HG03342 (cell line): Measurements from ENCODE around the gene WDR64.
A peak's percentile ranks its signal among the peaks of the same experiment; 100 is the strongest.

Experiments used
- ATAC-seq: cut with Tn5 transposase; IDR thresholded peaks from one replicate; pipeline ENCODE4 v1.9.1; 2021; ENCODE audit warnings: mild to moderate bottlenecking, moderate library complexity; ENCODE audit not compliant: unreplicated experiment

WDR64 gene

GRCh38 chr1:241652012-241652411, at the start of gene WDR64:
TSS of gene WDR64 (plus strand) at chr1:241652281. CDS start at chr1:241652485, 204 bp downstream.
- ATAC-seq = no peak

- no peak for ATAC-seq
These were observed 48.3 kb upstream of the WDR64 start for GRCh38 chr1:241603731-241604245.

- no peak for ATAC-seq
These were observed 46.8 kb upstream of the WDR64 start for GRCh38 chr1:241605146-241605805.

- ATAC-seq = no peak
These were observed 45.5 kb upstream of the WDR64 start for GRCh38 chr1:241606544-241606943.

GRCh38 chr1:241607497-241607896, 44.6 kb upstream of the WDR64 start:
- no peak for ATAC-seq

GRCh38 chr1:241608379-241609033, 43.6 kb upstream of the WDR64 start:
- no peak for ATAC-seq

- ATAC-seq = no peak
These were observed 41.8 kb upstream of the WDR64 start for GRCh38 chr1:241610056-241610815.

- ATAC-seq = peak; percentile 91
These were observed 41.0 kb upstream of the WDR64 start for GRCh38 chr1:241611063-241611462.

GRCh38 chr1:241611736-241612135, 40.3 kb upstream of the WDR64 start:
- ATAC-seq = no peak

GRCh38 chr1:241612533-241613477, 39.3 kb upstream of the WDR64 start:
- ATAC-seq = no peak

GRCh38 chr1:241614144-241614543, 37.9 kb upstream of the WDR64 start:
- no peak for ATAC-seq

- no peak for ATAC-seq
These were observed 37.5 kb upstream of the WDR64 start for GRCh38 chr1:241614572-241614971.

GRCh38 chr1:241615043-241615974, 36.8 kb upstream of the WDR64 start:
- no peak for ATAC-seq

- no peak for ATAC-seq
These were observed 34.7 kb upstream of the WDR64 start for GRCh38 chr1:241617426-241617825.

GRCh38 chr1:241622669-241623068, 29.4 kb upstream of the WDR64 start:
- no peak for ATAC-seq

GRCh38 chr1:241624935-241625334, 27.1 kb upstream of the WDR64 start:
- ATAC-seq = no peak

- peak; percentile 86 for ATAC-seq
These were observed 24.4 kb upstream of the WDR64 start for GRCh38 chr1:241627453-241628259.

GRCh38 chr1:241630005-241630404, 22.1 kb upstream of the WDR64 start:
- no peak for ATAC-seq

- no peak for ATAC-seq
These were observed 21.6 kb upstream of the WDR64 start for GRCh38 chr1:241630476-241630875.
